GM12892 (cell line): ENCODE data around the gene ZNF362.
"Not testable (repeated sequence)": the region's sequence is repeated elsewhere in the genome, so short reads cannot be mapped to it uniquely, and the experiment has no call there.

Experiments
- POLR2A ChIP-seq: IDR thresholded peaks from 2 replicates; pipeline ENCODE4 v1.6.1; 2011; ENCODE audit warnings: low read depth, low read length, control low read depth
- TAF1 ChIP-seq: IDR thresholded peaks from 2 replicates; pipeline ENCODE4 v1.6.1; 2011; ENCODE audit warnings: low read depth, mild to moderate bottlenecking, control low read depth, low read length, borderline replicate concordance

GRCh38 chr1:33290615-33291014, 34.3 kb downstream of the ZNF362 start:
- not testable (repeated sequence) for TF ChIP-seq POLR2A, TAF1
